Measurements from ENCODE around the gene ORAI3. TPM values are rescaled to one million over a fixed set of nuclear protein-coding genes. Genes with fewer than 3 reads are reported as not detected.

ORAI3 gene
- total and polyA plus RNA-seq, 2 of the 13 experiments (the other 11 are each of a cell fraction or from before 2014, with no cell fraction given), result 11.4 to 32.0 TPM

- TF ChIP-seq ZNF558 (CRISPR knock-in tag; IDR thresholded peaks at IDR 0.05; ENCODE audit: borderline replicate concordance), result peak; percentile 50; the same call in 1 of the 2 replicates
- TF ChIP-seq SNAPC2 (CRISPR knock-in tag; IDR thresholded peaks at IDR 0.05), result peak; percentile 97; the same call in 1 of the 2 replicates
- TF ChIP-seq ZNF605 (CRISPR knock-in tag; IDR thresholded peaks at IDR 0.05), result peak; percentile 88
- TF ChIP-seq FUBP1 (CRISPR knock-in tag; IDR thresholded peaks at IDR 0.05; ENCODE audit: borderline replicate concordance), result no peak; the same call in 1 of the 2 replicates
- no peak; the same call in 1 of the 2 replicates for TF ChIP-seq ZNF274 (CRISPR knock-in tag; IDR thresholded peaks at IDR 0.05)
- TF ChIP-seq, protein P1, sequence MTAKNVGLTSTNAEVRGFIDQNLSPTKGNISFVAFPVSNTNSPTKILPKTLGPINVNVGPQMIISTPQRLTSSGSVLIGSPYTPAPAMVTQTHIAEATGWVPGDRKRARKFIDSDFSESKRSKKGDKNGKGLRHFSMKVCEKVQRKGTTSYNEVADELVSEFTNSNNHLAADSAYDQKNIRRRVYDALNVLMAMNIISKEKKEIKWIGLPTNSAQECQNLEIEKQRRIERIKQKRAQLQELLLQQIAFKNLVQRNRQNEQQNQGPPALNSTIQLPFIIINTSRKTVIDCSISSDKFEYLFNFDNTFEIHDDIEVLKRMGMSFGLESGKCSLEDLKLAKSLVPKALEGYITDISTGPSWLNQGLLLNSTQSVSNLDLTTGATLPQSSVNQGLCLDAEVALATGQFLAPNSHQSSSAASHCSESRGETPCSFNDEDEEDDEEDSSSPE (CRISPR knock-in tag; IDR thresholded peaks at IDR 0.05), result peak; percentile 58; the same call in 1 of the 2 replicates
- TF ChIP-seq ZFP90 (CRISPR knock-in tag; IDR thresholded peaks at IDR 0.05; ENCODE audit: borderline replicate concordance), result peak; percentile 23; the same call in 1 of the 2 replicates
- TF ChIP-seq ZNF709 (CRISPR knock-in tag; IDR thresholded peaks at IDR 0.05), result 0 out of 2 replicates have a peak, but pooled peaks have one; percentile 62
- TF ChIP-seq MBD4 (IDR thresholded peaks at IDR 0.05; ENCODE audit: borderline replicate concordance, low read length), result no peak
- TF ChIP-seq DMAP1 (CRISPR knock-in tag; IDR thresholded peaks at IDR 0.05), result peak; percentile 84
- 0 out of 2 replicates have a peak, but pooled peaks have one; percentile 40 for TF ChIP-seq RFX5 (IDR thresholded peaks at IDR 0.05; ENCODE audit: low read depth, low read length)
- TF ChIP-seq, protein P2, sequence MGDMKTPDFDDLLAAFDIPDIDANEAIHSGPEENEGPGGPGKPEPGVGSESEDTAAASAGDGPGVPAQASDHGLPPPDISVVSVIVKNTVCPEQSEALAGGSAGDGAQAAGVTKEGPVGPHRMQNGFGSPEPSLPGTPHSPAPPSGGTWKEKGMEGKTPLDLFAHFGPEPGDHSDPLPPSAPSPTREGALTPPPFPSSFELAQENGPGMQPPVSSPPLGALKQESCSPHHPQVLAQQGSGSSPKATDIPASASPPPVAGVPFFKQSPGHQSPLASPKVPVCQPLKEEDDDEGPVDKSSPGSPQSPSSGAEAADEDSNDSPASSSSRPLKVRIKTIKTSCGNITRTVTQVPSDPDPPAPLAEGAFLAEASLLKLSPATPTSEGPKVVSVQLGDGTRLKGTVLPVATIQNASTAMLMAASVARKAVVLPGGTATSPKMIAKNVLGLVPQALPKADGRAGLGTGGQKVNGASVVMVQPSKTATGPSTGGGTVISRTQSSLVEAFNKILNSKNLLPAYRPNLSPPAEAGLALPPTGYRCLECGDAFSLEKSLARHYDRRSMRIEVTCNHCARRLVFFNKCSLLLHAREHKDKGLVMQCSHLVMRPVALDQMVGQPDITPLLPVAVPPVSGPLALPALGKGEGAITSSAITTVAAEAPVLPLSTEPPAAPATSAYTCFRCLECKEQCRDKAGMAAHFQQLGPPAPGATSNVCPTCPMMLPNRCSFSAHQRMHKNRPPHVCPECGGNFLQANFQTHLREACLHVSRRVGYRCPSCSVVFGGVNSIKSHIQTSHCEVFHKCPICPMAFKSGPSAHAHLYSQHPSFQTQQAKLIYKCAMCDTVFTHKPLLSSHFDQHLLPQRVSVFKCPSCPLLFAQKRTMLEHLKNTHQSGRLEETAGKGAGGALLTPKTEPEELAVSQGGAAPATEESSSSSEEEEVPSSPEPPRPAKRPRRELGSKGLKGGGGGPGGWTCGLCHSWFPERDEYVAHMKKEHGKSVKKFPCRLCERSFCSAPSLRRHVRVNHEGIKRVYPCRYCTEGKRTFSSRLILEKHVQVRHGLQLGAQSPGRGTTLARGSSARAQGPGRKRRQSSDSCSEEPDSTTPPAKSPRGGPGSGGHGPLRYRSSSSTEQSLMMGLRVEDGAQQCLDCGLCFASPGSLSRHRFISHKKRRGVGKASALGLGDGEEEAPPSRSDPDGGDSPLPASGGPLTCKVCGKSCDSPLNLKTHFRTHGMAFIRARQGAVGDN (CRISPR knock-in tag; IDR thresholded peaks at IDR 0.05), result peak; percentile 97
- TF ChIP-seq, protein P3, sequence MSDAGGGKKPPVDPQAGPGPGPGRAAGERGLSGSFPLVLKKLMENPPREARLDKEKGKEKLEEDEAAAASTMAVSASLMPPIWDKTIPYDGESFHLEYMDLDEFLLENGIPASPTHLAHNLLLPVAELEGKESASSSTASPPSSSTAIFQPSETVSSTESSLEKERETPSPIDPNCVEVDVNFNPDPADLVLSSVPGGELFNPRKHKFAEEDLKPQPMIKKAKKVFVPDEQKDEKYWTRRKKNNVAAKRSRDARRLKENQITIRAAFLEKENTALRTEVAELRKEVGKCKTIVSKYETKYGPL (CRISPR knock-in tag; IDR thresholded peaks at IDR 0.05), result no peak; the same call in 1 of the 2 replicates
- TF ChIP-seq, protein P4, sequence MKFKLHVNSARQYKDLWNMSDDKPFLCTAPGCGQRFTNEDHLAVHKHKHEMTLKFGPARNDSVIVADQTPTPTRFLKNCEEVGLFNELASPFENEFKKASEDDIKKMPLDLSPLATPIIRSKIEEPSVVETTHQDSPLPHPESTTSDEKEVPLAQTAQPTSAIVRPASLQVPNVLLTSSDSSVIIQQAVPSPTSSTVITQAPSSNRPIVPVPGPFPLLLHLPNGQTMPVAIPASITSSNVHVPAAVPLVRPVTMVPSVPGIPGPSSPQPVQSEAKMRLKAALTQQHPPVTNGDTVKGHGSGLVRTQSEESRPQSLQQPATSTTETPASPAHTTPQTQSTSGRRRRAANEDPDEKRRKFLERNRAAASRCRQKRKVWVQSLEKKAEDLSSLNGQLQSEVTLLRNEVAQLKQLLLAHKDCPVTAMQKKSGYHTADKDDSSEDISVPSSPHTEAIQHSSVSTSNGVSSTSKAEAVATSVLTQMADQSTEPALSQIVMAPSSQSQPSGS (CRISPR knock-in tag; IDR thresholded peaks at IDR 0.05), result peak; percentile 87
Observed at GRCh38 chr16:30949650-30950515, 1.0 kb downstream of the ORAI3 start (continued).
